ACC112 (cell line): ENCODE measurements around the gene YY1.

Experiments used
- H2AFZ ChIP-seq: fragments of 200-600 bp; sonication (generic); one replicate; pipeline ENCODE4 v1.6.0; 2017; ENCODE audit warnings: antibody characterized with exemption, low read length; ENCODE audit not compliant: unreplicated experiment
- H3K27ac ChIP-seq: fragments of 200-600 bp; sonication (generic); 2 replicates; pipeline ENCODE4 v1.5.1; 2014; ENCODE audit warnings: low read depth, mild to moderate bottlenecking, antibody characterized with exemption, low read length, moderate library complexity
- H3K27me3 ChIP-seq: fragments of 200-600 bp; sonication (generic); 2 replicates; pipeline ENCODE4 v1.6.1; 2014; ENCODE audit warnings: mild to moderate bottlenecking, antibody characterized with exemption, low read length, moderate library complexity, mixed read lengths; ENCODE audit not compliant: insufficient read depth
- H3K36me3 ChIP-seq: fragments of 200-600 bp; sonication (generic); 2 replicates; pipeline ENCODE4 v1.6.1; 2016; ENCODE audit warnings: mild to moderate bottlenecking, antibody characterized with exemption, low read length, moderate library complexity, mixed read lengths; ENCODE audit not compliant: insufficient read depth
- H3K4me1 ChIP-seq: fragments of 200-600 bp; sonication (generic); one replicate; pipeline ENCODE4 v1.6.1; 2016; ENCODE audit warnings: low read length, mixed read lengths; ENCODE audit not compliant: insufficient read depth, unreplicated experiment, control insufficient read depth
- H3K4me3 ChIP-seq: fragments of 200-600 bp; sonication (generic); 2 replicates; pipeline ENCODE4 v1.5.1; 2014; ENCODE audit warnings: mild to moderate bottlenecking, low read depth, low read length
- H3K79me2 ChIP-seq: fragments of 200-600 bp; sonication (generic); one replicate; pipeline ENCODE4 v1.6.0; 2016; ENCODE audit warnings: low read length; ENCODE audit not compliant: control insufficient read depth, unreplicated experiment, insufficient read depth

The YY1 gene

GRCh38 chr14:100298551-100299237 lies 59.8 kb downstream of the YY1 start:
- no peak overlapping the region for H3K4me3 ChIP-seq
- peaks cover 7% of the 10 kb centered on the region for H3K4me1 ChIP-seq
- no peaks in the 10 kb centered on the region for H3K27me3 ChIP-seq
- no peak overlapping the region for H3K27ac ChIP-seq
- no peaks in the 10 kb centered on the region for H3K36me3 ChIP-seq
- H3K79me2 ChIP-seq = no peaks in the 10 kb centered on the region
- no peak overlapping the region for H2AFZ ChIP-seq

GRCh38 chr14:100299238-100299560 lies 60.3 kb downstream of the YY1 start:
- H2AFZ ChIP-seq = no peak overlapping the region
- no peak overlapping the region for H3K27ac ChIP-seq
- H3K36me3 ChIP-seq = no peaks in the 10 kb centered on the region
- H3K4me3 ChIP-seq = no peak overlapping the region
- no peaks in the 10 kb centered on the region for H3K27me3 ChIP-seq
- no peaks in the 10 kb centered on the region for H3K79me2 ChIP-seq
- H3K4me1 ChIP-seq = peaks cover 7% of the 10 kb centered on the region

GRCh38 chr14:100302616-100303015 lies 63.7 kb downstream of the YY1 start:
- H3K27me3 ChIP-seq = no peaks in the 10 kb centered on the region
- H3K27ac ChIP-seq = no peak overlapping the region
- no peak overlapping the region for H3K4me3 ChIP-seq
- no peaks in the 10 kb centered on the region for H3K36me3 ChIP-seq
- no peaks in the 10 kb centered on the region for H3K4me1 ChIP-seq
- no peak overlapping the region for H2AFZ ChIP-seq
- H3K79me2 ChIP-seq = no peaks in the 10 kb centered on the region

GRCh38 chr14:100303179-100303578 lies 64.2 kb downstream of the YY1 start:
- no peak overlapping the region for H3K27ac ChIP-seq
- no peak overlapping the region for H3K4me3 ChIP-seq
- no peaks in the 10 kb centered on the region for H3K36me3 ChIP-seq
- no peaks in the 10 kb centered on the region for H3K27me3 ChIP-seq
- no peaks in the 10 kb centered on the region for H3K79me2 ChIP-seq
- H3K4me1 ChIP-seq = no peaks in the 10 kb centered on the region
- no peak overlapping the region for H2AFZ ChIP-seq

DNA sequence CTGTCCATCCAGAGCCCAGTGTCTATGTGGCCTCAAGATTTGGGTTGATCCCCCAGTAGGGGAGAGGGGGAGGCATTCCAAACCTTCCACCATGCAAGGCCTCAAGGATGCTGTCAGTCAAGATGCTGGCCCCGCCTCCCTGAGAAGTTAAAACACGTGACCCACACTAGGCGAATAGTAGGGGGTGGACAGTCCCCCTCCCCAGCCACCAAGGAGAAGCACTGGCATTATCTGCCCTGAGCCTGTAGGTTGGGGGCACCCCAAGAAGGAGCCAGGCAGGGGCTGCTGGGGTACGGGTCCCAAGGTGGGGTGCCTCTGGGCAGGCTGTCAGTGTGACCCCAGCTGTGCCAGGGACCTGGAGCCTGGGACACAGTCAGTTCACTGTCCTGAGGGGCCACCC lies 65.0 kb downstream of the YY1 start:
- Histone ChIP-seq H2AFZ (no peak overlapping the region), H3K79me2 (no peaks in the 10 kb centered on the region), H3K27me3 (no peaks in the 10 kb centered on the region), H3K4me1 (peaks cover 1% of the 10 kb centered on the region), H3K4me3 (no peak overlapping the region), H3K27ac (no peak overlapping the region), H3K36me3 (no peaks in the 10 kb centered on the region)

GRCh38 chr14:100304825-100305323 lies 65.9 kb downstream of the YY1 start:
- Histone ChIP-seq H3K4me1 (peaks cover 7% of the 10 kb centered on the region), H3K4me3 (peak overlapping the region; percentile 87), H2AFZ (peak overlapping the region; percentile 59), H3K36me3 (no peaks in the 10 kb centered on the region), H3K79me2 (no peaks in the 10 kb centered on the region), H3K27ac (no peak overlapping the region), H3K27me3 (no peaks in the 10 kb centered on the region)

DNA sequence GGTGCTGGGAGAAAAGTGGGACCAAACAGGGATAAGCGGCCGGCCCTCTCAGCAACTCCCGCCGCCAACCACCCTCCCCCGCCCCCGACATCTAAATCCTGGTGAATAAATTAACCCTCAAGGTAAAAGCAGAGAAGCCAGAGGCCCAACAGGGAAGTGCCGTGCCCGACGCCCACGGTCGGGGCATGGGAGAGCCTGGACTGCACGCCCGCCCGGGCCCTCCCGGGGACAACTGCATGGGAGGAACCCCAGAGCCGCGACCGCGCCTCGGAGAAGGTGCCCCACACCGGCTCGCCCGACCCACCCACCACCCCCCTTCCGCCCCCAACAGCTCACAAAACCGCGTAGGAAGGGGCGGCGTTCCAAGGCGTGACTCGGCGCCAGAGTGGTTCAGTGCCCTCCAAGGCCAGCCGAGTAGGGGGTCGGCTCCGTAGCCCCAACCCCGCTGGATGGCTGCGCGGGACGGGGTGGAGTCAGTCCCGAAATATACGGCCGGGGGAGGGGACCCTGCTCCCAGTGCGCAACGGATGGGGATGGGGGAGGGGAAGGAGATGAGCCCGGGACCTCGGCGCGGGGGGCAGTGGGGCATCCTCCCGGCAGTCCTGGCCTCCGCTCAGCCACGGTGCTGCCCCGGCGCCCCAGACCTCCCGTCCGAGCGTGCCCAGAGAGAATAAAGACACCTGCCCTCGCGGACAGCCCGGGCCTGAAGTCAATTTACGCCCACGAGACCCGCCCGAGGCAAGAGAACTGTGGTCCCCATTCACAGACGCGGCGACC lies 66.6 kb downstream of the YY1 start:
- H3K79me2 ChIP-seq = no peaks in the 10 kb centered on the region
- peaks cover 7% of the 10 kb centered on the region for H3K4me1 ChIP-seq
- H3K4me3 ChIP-seq = peak overlapping the region; percentile 87
- H3K27ac ChIP-seq = no peak overlapping the region
- H3K36me3 ChIP-seq = no peaks in the 10 kb centered on the region
- no peaks in the 10 kb centered on the region for H3K27me3 ChIP-seq
- peak overlapping the region; percentile 81 for H2AFZ ChIP-seq

DNA sequence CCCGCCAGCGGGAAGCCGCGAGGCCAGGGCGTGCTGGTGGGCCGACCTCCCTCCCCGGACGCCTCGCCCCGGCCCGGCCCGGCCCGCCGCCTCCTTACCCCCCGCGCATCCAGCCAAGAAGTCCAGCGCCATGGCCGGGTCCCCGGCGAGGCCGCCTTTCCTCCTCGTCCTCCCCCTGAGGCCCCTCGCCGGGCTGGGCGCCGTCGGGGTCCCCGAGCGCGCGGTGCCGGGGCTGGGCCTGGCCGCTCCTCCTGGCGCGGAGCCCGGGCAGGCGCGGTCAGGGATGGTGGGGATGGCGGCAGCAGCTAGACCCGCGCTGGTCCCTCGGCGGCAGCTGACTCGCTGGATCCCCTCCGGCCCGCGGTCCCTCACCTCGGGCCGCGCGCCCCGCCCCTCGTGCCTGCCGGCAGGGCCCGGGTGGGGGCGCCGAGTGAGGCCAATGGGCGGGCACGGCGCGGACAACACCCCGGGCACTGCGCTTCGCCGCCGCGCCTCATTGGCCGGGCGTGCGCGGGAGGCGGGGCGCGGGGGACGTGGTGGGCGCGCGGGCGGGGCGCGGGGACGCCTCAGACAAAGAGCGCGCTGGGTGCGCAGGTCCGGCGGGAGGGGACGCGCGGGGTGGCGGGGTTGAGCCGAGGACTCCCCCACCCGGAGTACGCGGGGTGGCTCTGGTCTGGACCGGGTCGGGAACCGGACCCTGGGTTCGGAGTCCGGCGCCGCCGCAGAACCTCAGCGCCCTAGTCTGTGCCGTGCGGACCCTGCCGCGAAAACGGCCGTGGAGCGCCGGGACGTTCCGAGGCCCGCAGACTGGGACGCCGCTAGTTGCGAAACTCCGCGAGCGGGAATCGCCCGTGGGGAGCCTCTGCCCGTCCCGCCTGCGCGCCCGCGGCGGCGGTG lies 67.4 kb downstream of the YY1 start, which contains the start of gene SLC25A29:
TSS of gene SLC25A29 (minus strand) at position 344 of the 897 bp plus-strand sequence. CDS start at position 132, 212 bp downstream.
- Histone ChIP-seq H3K27me3 (no peaks in the 10 kb centered on the region), H3K79me2 (no peaks in the 10 kb centered on the region), H2AFZ (peak within 1 kb of the TSS; percentile 81), H3K36me3 (no peaks in the 10 kb centered on the region), H3K27ac (no peak within 1 kb of the TSS), H3K4me1 (peaks cover 7% of the 10 kb centered on the region), H3K4me3 (peak within 1 kb of the TSS; percentile 87)

GRCh38 chr14:100306998-100307765 lies 68.2 kb downstream of the YY1 start:
- H3K27ac ChIP-seq = no peak overlapping the region
- H3K27me3 ChIP-seq = no peaks in the 10 kb centered on the region
- H3K79me2 ChIP-seq = no peaks in the 10 kb centered on the region
- H3K4me3 ChIP-seq = peak overlapping the region; percentile 87
- H3K36me3 ChIP-seq = no peaks in the 10 kb centered on the region
- H2AFZ ChIP-seq = peak overlapping the region; percentile 70
- peaks cover 7% of the 10 kb centered on the region for H3K4me1 ChIP-seq
